ENCODE data around the gene DIS3. TPM values are rescaled to one million over a fixed set of nuclear protein-coding genes. Genes with fewer than 3 reads are reported as not detected.
"Not testable (repeated sequence)": the region's sequence is repeated elsewhere in the genome, so short reads cannot be mapped to it uniquely, and the experiment has no call there.

DIS3 gene
- total RNA-seq, 4 donors from 2014 or later = 20.7 to 24.9 (median 23.8) TPM

GRCh38 chr13:72792640-72793039 lies 10.9 kb upstream of the DIS3 start:
- DNase-seq (ENCODE audit: low spot score in 2 of 2) = no peak
- intact Hi-C loops (cut with DNase I; ENCODE audit: low total_unique reads) = loop anchor here (10.0 kb wide), 1 partner anchor 922 kb away; no protein-coding TSS in a partner anchor
- H3K4me3 ChIP-seq (ENCODE audit: low read depth, poor library complexity, severe bottlenecking) = no peak overlapping the region
- TF ChIP-seq POLR2A (IDR thresholded peaks at IDR 0.05) (no peak), CTCF (IDR thresholded peaks at IDR 0.05) (no peak)
- WGBS, 2 donors = 85 to 94% methylated on average over 2 of the region's 2 CpGs

GRCh38 chr13:72788831-72789230 lies 7.1 kb upstream of the DIS3 start:
- H3K4me3 ChIP-seq (ENCODE audit: low read depth, poor library complexity, severe bottlenecking) = no peak overlapping the region
- 70 to 72% methylated on average over 1 of the region's 1 CpG for WGBS, 2 donors
- TF ChIP-seq CTCF (IDR thresholded peaks at IDR 0.05) (no peak), POLR2A (IDR thresholded peaks at IDR 0.05) (no peak)
- DNase-seq (ENCODE audit: low spot score in 2 of 2) = no peak
- intact Hi-C loops (cut with DNase I; ENCODE audit: low total_unique reads) = no loop called here

GRCh38 chr13:72784679-72785078 lies 3.0 kb upstream of the DIS3 start:
- WGBS, 2 donors = 93 to 98% methylated on average over 4 of the region's 4 CpGs
- H3K4me3 ChIP-seq (ENCODE audit: low read depth, poor library complexity, severe bottlenecking); DNase-seq (ENCODE audit: low spot score in 2 of 2); intact Hi-C loops (cut with DNase I; ENCODE audit: low total_unique reads): not testable (repeated sequence)

GRCh38 chr13:72782717-72783116 lies 1.0 kb upstream of the DIS3 start:
- H3K4me3 ChIP-seq (ENCODE audit: low read depth, poor library complexity, severe bottlenecking) = no peak overlapping the region
- TF ChIP-seq CTCF (IDR thresholded peaks at IDR 0.05) (no peak), POLR2A (IDR thresholded peaks at IDR 0.05) (no peak)
- 2 to 5% methylated on average over 7 of the region's 7 CpGs for WGBS, 2 donors
- DNase-seq (ENCODE audit: low spot score in 2 of 2) = no peak
- intact Hi-C loops (cut with DNase I; ENCODE audit: low total_unique reads) = no loop called here

GRCh38 chr13:72774019-72774418 lies 7.7 kb downstream of the DIS3 start:
- H3K4me3 ChIP-seq (ENCODE audit: low read depth, poor library complexity, severe bottlenecking) = no peak overlapping the region
- TF ChIP-seq POLR2A (IDR thresholded peaks at IDR 0.05) (no peak), CTCF (IDR thresholded peaks at IDR 0.05) (no peak)
- DNase-seq (ENCODE audit: low spot score in 2 of 2) = no peak
- WGBS, 2 donors = 81 to 89% methylated on average over 2 of the region's 2 CpGs
- intact Hi-C loops (cut with DNase I; ENCODE audit: low total_unique reads) = no loop called here

- WGBS, 2 donors = 70 to 74% methylated on average over 2 of the region's 2 CpGs
- no peak overlapping the region for H3K4me3 ChIP-seq (ENCODE audit: low read depth, poor library complexity, severe bottlenecking)
- no peak for DNase-seq (ENCODE audit: low spot score in 2 of 2)
- intact Hi-C loops (cut with DNase I; ENCODE audit: low total_unique reads) = no loop called here
- TF ChIP-seq CTCF (IDR thresholded peaks at IDR 0.05) (no peak), POLR2A (IDR thresholded peaks at IDR 0.05) (no peak)
These were observed 18.3 kb downstream of the DIS3 start for GRCh38 chr13:72763411-72763810.
